ENCODE results near the gene SCP2D1.

GRCh38 chr20:18780385-18781130 lies 33.0 kb upstream of the SCP2D1 start:
- no peak for TF ChIP-seq EZH2phosphoT487 (IDR thresholded peaks at IDR 0.05; ENCODE audit: insufficient read depth, low read depth)
- no peak for TF ChIP-seq EZH2 (IDR thresholded peaks at IDR 0.05; ENCODE audit: insufficient read depth, poor library complexity, severe bottlenecking)

Measured in GM23248 (cell line).